Measurements from ENCODE around the gene CDHR5. TPM values are rescaled to one million over a fixed set of nuclear protein-coding genes. Genes with fewer than 3 reads are reported as not detected.

Gene CDHR5
- polyA plus RNA-seq, 1 of the 3 experiments (the other 2 are of a cell fraction) = not detected

- no peak for TF ChIP-seq JUND (IDR thresholded peaks at IDR 0.05)
- TF ChIP-seq NFIC (IDR thresholded peaks at IDR 0.05; ENCODE audit: borderline replicate concordance) = no peak
- TF ChIP-seq FOXJ3 (CRISPR knock-in tag; IDR thresholded peaks at IDR 0.05) = no peak
- no peak for TF ChIP-seq TCF12 (IDR thresholded peaks at IDR 0.05)
- TF ChIP-seq TAF1 (IDR thresholded peaks at IDR 0.05; ENCODE audit: borderline replicate concordance, low read depth, low read length) = no peak
- TF ChIP-seq EZH2phosphoT487 (IDR thresholded peaks at IDR 0.05; ENCODE audit: borderline replicate concordance, low read depth) = no peak
- TF ChIP-seq RFX5 (IDR thresholded peaks at IDR 0.05; ENCODE audit: low read length) = no peak
- TF ChIP-seq SMC3 (IDR thresholded peaks at IDR 0.05; ENCODE audit: low read depth, low read length) = no peak
- no peak for TF ChIP-seq POLR2AphosphoS5 (IDR thresholded peaks at IDR 0.05; ENCODE audit: low read depth, low read length)
- no peak for TF ChIP-seq USF2 (IDR thresholded peaks at IDR 0.05; ENCODE audit: borderline replicate concordance, low read depth, low read length)
- no peak for TF ChIP-seq FOXM1 (IDR thresholded peaks at IDR 0.05; ENCODE audit: low read depth)
- TF ChIP-seq RCOR1 (IDR thresholded peaks at IDR 0.05; ENCODE audit: low read length) = no peak
- TF ChIP-seq REST (IDR thresholded peaks at IDR 0.05; ENCODE audit: low read depth, low read length) = no peak
- TF ChIP-seq RAD21 (IDR thresholded peaks at IDR 0.05; ENCODE audit: low read length) = no peak
- TF ChIP-seq USF1 (IDR thresholded peaks at IDR 0.05; ENCODE audit: borderline replicate concordance, low read depth) = no peak
- TF ChIP-seq ELF1 (IDR thresholded peaks at IDR 0.05) = no peak
- no peak for TF ChIP-seq FOSL2 (IDR thresholded peaks at IDR 0.05; ENCODE audit: borderline replicate concordance, low read depth)
- no peak for TF ChIP-seq IRF3 (IDR thresholded peaks at IDR 0.05; ENCODE audit: low read depth, low read length)
- H3K4me1 ChIP-seq (ENCODE audit: control insufficient read depth in 1 of 2, insufficient read depth in 2 of 2, low read depth in 1 of 2, low read length in 1 of 2) = peaks cover 0 to 12% of the 10 kb centered on the region in 2 experiments; a peak in 1 of 4 replicates
- DNase-seq = peak; percentile 40
- no peaks in the 10 kb centered on the region for H3K9me2 ChIP-seq
- no peaks in the 10 kb centered on the region for H3K79me2 ChIP-seq (ENCODE audit: insufficient read depth)
- H3K27ac ChIP-seq (ENCODE audit: low read depth in 2 of 2, low read length in 1 of 2) = no peak overlapping the region
- H3F3A ChIP-seq (replicated peaks; ENCODE audit: insufficient read depth) = no peaks in the 10 kb centered on the region
- ChIA-PET CTCF (interaction anchor here (0.5 kb wide), 1 partner anchor 124 kb away, joined by 3 read pairs; no protein-coding TSS in a partner anchor), POLR2A (no interaction called here)
- no peak overlapping the region for H3K9ac ChIP-seq
- no peak overlapping the region for H3K4me3 ChIP-seq (ENCODE audit: low read depth in 2 of 2, low read length in 1 of 2)
- no peak overlapping the region for H2AFZ ChIP-seq (ENCODE audit: low read depth)
- no peak overlapping the region for H3K4me2 ChIP-seq
- WGBS (ENCODE audit: low lambda C conversion rate) = 85% methylated on average over 42 of the region's 69 CpGs
- no peaks in the 10 kb centered on the region for H3K27me3 ChIP-seq (ENCODE audit: insufficient read depth)
- H3K9me3 ChIP-seq = no peaks in the 10 kb centered on the region
- H3K36me3 ChIP-seq (replicated peaks in 1 of 2; ENCODE audit: control insufficient read depth in 1 of 2, insufficient read depth in 2 of 2, low read length in 1 of 2) = peaks cover 0 to 5% of the 10 kb centered on the region in 2 experiments
- peaks cover 7% of the 10 kb centered on the region; the same call in 1 of the 2 replicates for H4K20me1 ChIP-seq (ENCODE audit: insufficient read depth)
These were observed 15.4 kb upstream of the CDHR5 start for GRCh38 chr11:640021-640706.
